Mesodermal cell (in vitro differentiated cells): ENCODE results near the gene PEAK1.
"Not testable (repeated sequence)": the region's sequence is repeated elsewhere in the genome, so short reads cannot be mapped to it uniquely, and the experiment has no call there.

Experiments
- H3K27ac ChIP-seq: 2 replicates; pipeline ENCODE4 v1.7.0; 2013; ENCODE audit warnings: mild to moderate bottlenecking, low read depth, low read length, moderate library complexity; ENCODE audit not compliant: severe bottlenecking
- H3K36me3 ChIP-seq: 2 replicates; pipeline ENCODE4 v1.7.1; 2013; ENCODE audit warnings: mild to moderate bottlenecking, low read length, moderate library complexity; ENCODE audit not compliant: control insufficient read depth, insufficient read depth
- H3K4me1 ChIP-seq: one replicate; pipeline ENCODE4 v1.7.1; 2013; ENCODE audit warnings: mild to moderate bottlenecking, low read length; ENCODE audit not compliant: insufficient read depth, control insufficient read depth, poor library complexity, severe bottlenecking
- H3K4me3 ChIP-seq: 2 replicates; pipeline ENCODE4 v1.7.0; 2013; ENCODE audit warnings: low read length, control low read depth, mild to moderate bottlenecking; ENCODE audit not compliant: insufficient read depth, poor library complexity, severe bottlenecking; ENCODE audit errors: extremely low read depth
- H3K9me3 ChIP-seq: 2 replicates; pipeline ENCODE4 v1.7.1; 2013; ENCODE audit warnings: mild to moderate bottlenecking, low read length, moderate library complexity; ENCODE audit not compliant: control insufficient read depth
- WGBS, 2 experiments: methylation state at CpG; one replicate each; pipeline ENCODE4 v1.1.5; 2013; ENCODE audit warnings: missing lambda C conversion rate in 2 of 2; ENCODE audit not compliant: insufficient coverage in 2 of 2; 5-methylcytosine and 5-hydroxymethylcytosine counted together

The PEAK1 gene

DNA sequence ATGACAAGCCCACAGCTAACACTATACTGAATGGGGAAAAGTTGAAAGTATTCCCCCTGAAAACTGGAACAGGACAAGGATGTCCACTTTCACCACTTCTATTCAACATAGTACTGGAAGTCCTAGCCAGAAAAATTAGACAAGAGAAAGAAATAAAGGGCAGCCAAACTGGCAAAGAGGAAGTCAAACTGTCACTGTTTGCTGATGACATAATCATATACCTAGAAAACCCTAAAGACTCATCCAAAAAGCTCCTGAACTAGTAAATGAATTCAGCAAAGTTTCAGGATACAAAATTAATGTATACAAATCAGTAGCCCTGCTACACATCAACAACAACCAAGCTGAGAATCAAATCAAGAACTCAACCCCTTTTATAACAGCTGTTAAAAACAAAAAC is 146.8 kb downstream of the PEAK1 start:
- H3K9me3 ChIP-seq, H3K27ac ChIP-seq, H3K4me3 ChIP-seq, H3K4me1 ChIP-seq, H3K36me3 ChIP-seq: not testable (repeated sequence)

DNA sequence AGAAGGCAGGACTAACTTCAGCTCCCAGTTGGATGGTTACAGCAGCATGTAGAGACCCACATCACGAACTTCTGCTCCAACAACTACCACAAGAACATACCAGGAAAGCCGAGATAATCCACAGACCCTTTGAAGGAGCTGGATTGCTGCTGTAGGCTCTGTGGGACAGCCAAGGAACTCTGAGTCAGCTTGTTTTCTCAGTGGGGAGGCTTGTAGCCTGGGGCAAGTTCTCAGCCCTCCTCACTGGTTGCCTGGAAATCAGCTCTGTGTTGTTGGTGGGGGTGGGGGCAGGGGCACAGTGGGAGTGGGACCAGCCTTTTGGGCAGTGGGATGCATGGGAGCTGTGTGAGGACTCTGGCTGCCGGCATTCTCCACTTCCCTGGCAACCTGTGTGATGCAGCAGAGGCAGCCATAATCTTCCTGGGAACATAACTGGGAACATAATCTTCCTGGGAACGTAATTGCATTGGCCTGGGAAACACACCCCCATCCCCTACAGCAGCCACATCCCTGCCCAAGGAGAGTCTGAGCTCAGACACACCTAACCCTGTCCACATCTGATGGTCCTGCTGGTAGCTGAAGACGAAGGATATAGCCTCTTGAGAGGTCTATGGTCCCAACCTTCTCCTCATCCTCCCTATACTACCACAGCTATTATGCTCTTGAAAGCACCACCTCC is 153.1 kb downstream of the PEAK1 start:
- Histone ChIP-seq H3K36me3 (no peaks in the 10 kb centered on the region), H3K4me1 (no peaks in the 10 kb centered on the region), H3K4me3 (no peak overlapping the region), H3K9me3 (peaks cover 3% of the 10 kb centered on the region), H3K27ac (peak overlapping the region; percentile 33)
- WGBS, 2 experiments, result 67 to 78% methylated on average over 3 to 4 of the region's 5 CpGs

DNA sequence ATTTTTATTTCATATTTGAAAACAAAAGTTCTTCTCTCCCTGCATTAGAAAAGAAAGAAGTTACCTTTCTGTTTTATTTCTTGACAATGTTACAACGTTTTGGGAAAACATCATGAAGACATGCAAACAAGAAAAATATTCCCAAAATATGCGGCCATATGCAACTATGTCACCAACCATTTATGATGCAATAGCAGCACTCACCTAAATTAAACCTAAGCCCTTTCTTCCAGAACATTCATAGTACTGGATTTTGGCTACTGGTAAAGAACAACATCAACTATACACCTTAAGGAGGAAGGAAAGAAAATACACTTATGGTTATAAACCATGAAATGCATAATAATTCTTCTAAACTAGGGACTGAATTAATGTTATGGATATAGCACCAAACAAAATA is 164.5 kb downstream of the PEAK1 start:
- Histone ChIP-seq H3K4me3 (no peak overlapping the region), H3K9me3 (peaks cover 4% of the 10 kb centered on the region), H3K27ac (no peak overlapping the region), H3K4me1 (no peaks in the 10 kb centered on the region), H3K36me3 (peaks cover 18% of the 10 kb centered on the region)
- no CpG with 5 or more reads among the region's 2 CpGs for WGBS, 2 experiments

DNA sequence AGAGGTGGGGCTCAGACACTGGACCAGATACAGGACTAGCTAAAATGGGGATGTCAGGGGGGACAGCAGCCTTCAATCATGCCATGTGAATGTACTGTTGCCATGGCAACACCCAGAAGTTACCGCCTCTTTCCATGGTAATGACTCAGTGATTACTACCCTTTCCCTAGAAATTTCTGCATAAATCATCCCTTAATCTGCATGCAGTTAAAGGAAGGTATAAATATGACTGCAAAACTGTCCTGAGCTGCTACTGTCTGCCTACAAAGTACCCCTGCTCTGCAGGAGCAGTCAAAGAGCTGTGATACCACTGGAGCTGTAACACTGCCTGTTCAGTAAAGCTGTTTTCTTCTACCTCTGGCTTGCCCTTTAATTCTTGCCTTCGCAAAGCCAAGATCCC is 168.2 kb downstream of the PEAK1 start:
- no peaks in the 10 kb centered on the region for H3K9me3 ChIP-seq
- no peak overlapping the region for H3K27ac ChIP-seq
- H3K4me3 ChIP-seq, result no peak overlapping the region
- 90% methylated on average over 2 of the region's 2 CpGs; no CpG with 5 or more reads in 1 of the 2 experiments for WGBS, 2 experiments
- no peaks in the 10 kb centered on the region for H3K4me1 ChIP-seq
- H3K36me3 ChIP-seq, result peaks cover 34% of the 10 kb centered on the region

DNA sequence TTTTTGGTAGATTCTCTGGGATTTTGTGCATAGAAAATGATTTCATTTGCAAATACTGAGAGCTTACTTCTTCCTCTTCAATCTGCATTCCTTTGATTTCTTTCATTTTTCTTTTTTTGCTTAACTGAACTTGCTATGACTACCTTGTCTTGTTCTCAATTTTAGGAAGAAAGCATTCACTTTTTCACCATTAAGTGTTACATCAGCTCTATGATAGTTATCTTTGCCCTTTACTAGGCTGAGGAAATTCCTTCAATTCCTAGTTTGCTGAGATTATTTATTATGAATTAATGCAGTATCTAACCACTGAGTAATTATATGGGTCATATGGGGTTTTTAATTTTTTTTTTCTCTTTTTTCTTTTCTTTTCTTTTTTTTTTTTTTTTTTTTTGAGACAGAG is 172.8 kb downstream of the PEAK1 start:
- Histone ChIP-seq H3K4me3 (no peak overlapping the region), H3K27ac (no peak overlapping the region), H3K36me3 (peaks cover 34% of the 10 kb centered on the region), H3K9me3 (no peaks in the 10 kb centered on the region), H3K4me1 (no peaks in the 10 kb centered on the region)

DNA sequence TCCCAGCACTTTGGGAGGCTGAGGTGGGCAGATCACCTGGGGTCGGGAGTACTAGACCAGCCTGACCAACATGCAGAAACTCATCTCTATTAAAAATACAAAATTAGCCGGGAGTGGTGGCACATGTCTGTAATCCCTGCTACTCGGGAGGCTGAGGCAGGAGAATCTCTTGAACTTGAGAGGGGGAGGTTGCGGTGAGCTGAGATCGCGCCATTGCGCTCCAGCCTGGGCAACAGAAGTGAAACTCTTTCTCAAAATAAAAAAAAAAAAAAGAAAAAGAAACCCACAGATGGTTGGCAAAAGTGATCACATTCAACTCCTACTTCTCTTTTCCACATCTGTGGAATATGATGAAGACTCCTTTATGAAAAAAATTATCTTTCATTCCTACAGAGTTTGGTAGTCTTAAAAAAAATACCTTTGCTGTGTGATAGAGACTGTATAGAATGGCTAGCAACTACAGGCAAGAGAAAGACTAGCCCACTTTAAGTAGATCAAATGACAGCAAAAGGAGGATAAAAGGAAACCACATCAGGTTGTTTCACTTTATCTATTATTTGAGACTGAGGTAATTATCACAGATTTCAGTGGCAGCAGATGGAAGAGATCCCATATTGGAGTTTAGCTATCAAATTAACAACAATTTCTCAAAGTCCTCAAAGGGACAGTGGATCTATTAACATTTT is 176.0 kb downstream of the PEAK1 start:
- 94 to 100% methylated on average over 2 to 4 of the region's 7 CpGs for WGBS, 2 experiments
- Histone ChIP-seq H3K9me3 (no peaks in the 10 kb centered on the region), H3K4me1 (no peaks in the 10 kb centered on the region), H3K36me3 (peaks cover 13% of the 10 kb centered on the region), H3K4me3 (no peak overlapping the region), H3K27ac (no peak overlapping the region)

DNA sequence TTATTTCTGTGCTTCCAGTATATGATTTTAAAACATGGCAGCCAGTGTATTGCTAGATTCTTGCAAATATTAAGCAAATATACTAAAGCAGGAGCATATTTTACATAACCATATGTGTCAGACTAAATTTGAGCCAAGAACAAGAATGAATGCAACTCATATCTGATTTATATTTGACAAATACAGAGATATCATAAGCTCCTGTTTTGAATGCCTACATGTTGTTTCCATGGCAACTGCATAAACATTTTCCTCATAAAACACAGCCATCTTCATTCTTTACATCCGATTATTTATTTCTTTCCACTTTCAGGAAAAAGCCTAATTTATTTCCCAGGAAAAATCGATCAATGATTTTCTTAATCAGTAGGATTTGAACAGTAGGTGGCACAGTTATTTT is 176.8 kb downstream of the PEAK1 start:
- WGBS, 2 experiments, result 100% methylated on average over 1 of the region's 2 CpGs; no CpG with 5 or more reads in 1 of the 2 experiments
- no peaks in the 10 kb centered on the region for H3K9me3 ChIP-seq
- H3K4me1 ChIP-seq, result no peaks in the 10 kb centered on the region
- no peak overlapping the region for H3K4me3 ChIP-seq
- H3K36me3 ChIP-seq, result peaks cover 8% of the 10 kb centered on the region
- H3K27ac ChIP-seq, result no peak overlapping the region

DNA sequence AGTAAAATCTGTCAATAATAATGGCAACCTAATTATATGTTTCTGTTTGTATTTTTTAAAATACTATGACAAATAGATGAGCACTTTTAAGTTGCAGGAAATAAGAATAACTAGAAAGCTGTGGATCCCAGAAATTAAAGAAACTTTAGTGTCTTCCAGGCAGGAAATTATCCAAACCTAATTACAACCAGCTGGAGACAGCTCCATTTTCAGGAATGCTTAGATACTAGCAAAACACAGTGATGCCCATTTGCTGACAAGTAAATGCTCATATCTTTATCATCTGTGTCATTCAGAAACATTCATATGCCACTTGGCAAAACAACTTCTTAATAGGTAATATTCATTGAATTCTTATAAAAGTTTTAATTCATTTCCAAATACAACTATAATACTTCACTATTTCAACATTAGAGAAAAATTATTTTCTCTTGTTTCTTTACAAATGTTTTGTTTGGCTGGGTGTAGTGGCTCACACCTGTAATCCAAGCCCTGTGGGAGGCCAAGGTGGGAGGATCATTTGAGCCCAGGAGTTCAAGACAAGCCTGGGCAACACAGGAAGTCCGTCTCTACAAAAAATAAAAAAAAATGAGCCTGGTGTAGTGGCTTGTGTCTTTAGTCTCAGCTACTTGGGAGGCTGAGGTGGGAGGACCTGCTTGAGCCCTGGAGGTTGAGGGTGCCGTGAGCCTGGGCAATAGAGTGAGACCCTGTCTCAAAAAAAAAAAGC is 179.9 kb downstream of the PEAK1 start:
- no peaks in the 10 kb centered on the region for H3K4me1 ChIP-seq
- H3K9me3 ChIP-seq, result peaks cover 13% of the 10 kb centered on the region
- WGBS, 2 experiments, result 88% methylated on average over 1 of the region's 2 CpGs; no CpG with 5 or more reads in 1 of the 2 experiments
- no peak overlapping the region for H3K4me3 ChIP-seq
- H3K27ac ChIP-seq, result no peak overlapping the region
- H3K36me3 ChIP-seq, result peaks cover 17% of the 10 kb centered on the region

DNA sequence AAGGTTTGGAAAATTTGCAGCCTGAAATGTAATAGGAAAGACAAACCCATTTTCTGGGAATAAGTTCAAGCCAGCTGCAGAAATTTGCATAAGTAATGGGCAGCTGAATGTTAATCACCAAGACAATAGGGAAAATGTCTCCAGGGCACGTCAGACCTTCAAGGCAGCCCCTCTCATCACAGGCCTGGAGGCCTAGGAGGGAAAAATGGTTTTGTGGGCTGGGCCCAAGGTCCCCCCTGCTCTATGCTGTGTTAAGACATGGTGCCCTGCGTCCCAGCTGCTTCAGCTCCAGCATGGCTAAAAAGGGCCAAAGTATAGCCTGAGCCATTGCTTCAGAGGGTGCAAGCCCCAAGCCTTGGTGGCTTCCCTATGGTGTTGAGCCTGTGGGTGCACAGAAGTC is 184.3 kb downstream of the PEAK1 start:
- Histone ChIP-seq H3K27ac (no peak overlapping the region), H3K4me3 (no peak overlapping the region), H3K4me1 (no peaks in the 10 kb centered on the region), H3K36me3 (peaks cover 17% of the 10 kb centered on the region), H3K9me3 (peaks cover 13% of the 10 kb centered on the region)
- 86 to 100% methylated on average over 1 of the region's 2 CpGs for WGBS, 2 experiments

DNA sequence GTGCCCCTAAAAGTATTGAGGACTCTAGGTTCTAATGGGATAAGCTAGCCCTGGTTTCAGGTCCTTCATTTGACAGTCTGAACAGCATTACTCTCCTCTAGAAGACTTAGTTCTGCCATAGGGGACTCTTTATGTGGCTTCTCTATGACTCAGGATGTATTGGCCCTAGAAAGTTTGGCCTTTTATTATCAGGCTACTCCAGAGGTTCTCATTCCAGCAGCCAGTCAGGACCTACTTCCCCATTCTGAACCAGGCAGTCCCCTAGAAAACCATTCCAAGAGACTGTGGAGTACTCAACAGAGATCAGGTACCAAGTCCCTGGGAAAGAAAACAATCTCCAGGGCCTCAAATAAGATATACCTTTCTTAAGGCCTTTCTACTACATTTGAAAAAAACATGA is 191.1 kb downstream of the PEAK1 start:
- Histone ChIP-seq H3K27ac (no peak overlapping the region), H3K9me3 (no peaks in the 10 kb centered on the region), H3K36me3 (no peaks in the 10 kb centered on the region), H3K4me3 (no peak overlapping the region), H3K4me1 (peaks cover 13% of the 10 kb centered on the region)

DNA sequence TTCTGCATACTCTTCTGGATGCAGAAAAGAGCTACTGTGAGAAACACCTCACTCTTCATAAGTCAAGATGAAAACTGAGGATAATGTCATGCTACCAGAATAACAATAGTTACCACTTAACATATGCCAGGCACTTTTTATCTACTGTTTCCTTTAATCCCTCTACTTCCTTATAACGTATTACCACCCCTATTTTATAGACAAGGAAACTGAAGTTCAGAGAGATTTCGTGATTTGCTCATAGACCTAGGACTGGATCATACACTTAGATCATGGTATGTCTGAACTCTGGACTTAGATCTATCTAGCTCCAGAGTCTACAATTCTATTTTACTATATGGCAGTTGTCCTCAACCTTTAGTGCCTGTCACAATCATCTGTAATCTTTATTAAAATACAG is 193.3 kb downstream of the PEAK1 start:
- no peak overlapping the region for H3K4me3 ChIP-seq
- H3K36me3 ChIP-seq, result no peaks in the 10 kb centered on the region
- H3K27ac ChIP-seq, result peak overlapping the region; percentile 23
- peaks cover 23% of the 10 kb centered on the region for H3K4me1 ChIP-seq
- 100% methylated on average over 2 of the region's 2 CpGs; no CpG with 5 or more reads in 1 of the 2 experiments for WGBS, 2 experiments
- no peaks in the 10 kb centered on the region for H3K9me3 ChIP-seq
